HepG2 (cell line): ENCODE results near the gene WNT3. TPM values are rescaled to one million over a fixed set of nuclear protein-coding genes. Genes with fewer than 3 reads are reported as not detected.
A peak's percentile ranks its signal among the peaks of the same experiment; 100 is the strongest.

ENCODE experiments used
- ATAC-seq: fragments of 200-7000 bp; cut with Tn5 transposase; 3 replicates; pipeline ENCODE4 v1.9.1; 2020; ENCODE audit warnings: mild to moderate bottlenecking, moderate library complexity
- BruUV-seq: library from RNA; stranded (reverse); fragments of 400-500 nt; replicated peaks from 2 replicates; lab custom pipeline; 2021; lab: Mats Ljungman, UMichigan
- CTCF ChIA-PET: fragments of 300-600 bp; formaldehyde crosslinking; extraction: SDS; loops from one replicate; lab custom pipeline; 2021; ENCODE audit warnings: low total read pairs, inconsistent platforms, low intra/inter-chr PET ratio; lab: Yijun Ruan, JAX
- POLR2A ChIA-PET: fragments of 350-600 bp; sonication (Branson Sonifier 250); formaldehyde crosslinking; loops from one replicate; lab custom pipeline; 2020; ENCODE audit warnings: antibody characterized with exemption, inconsistent platforms; lab: Yijun Ruan, JAX
- DNase-seq: peaks from one replicate; pipeline ENCODE4 v3.0.0-alpha.2; 2015; ENCODE audit warnings: low spot score
- FAIRE-seq: peaks from 3 replicates; lab custom pipeline; 2011; peaks lifted over from hg19 to GRCh38; lab: Jason Lieb, UNC
- H2AFZ ChIP-seq: one replicate; pipeline ENCODE4 v1.6.1; 2011; ENCODE audit warnings: low read length, inconsistent platforms
- H3K27ac ChIP-seq: fragments of 300-600 bp; 3 replicates; pipeline ENCODE4 v1.8.0; 2011; ENCODE audit warnings: mixed run types, mild to moderate bottlenecking, mixed read lengths, low read length, inconsistent platforms; ENCODE audit not compliant: insufficient read depth; ENCODE audit errors: extremely low read length
- H3K27me3 ChIP-seq, 2 experiments: fragments of 200-600 bp in 1 of 2; 2 replicates in 1 of 2; 3 replicates in 1 of 2; pipeline versions ENCODE4 v1.6.0 to v1.8.0; 2011; ENCODE audit warnings: low read length in 2 of 2, mild to moderate bottlenecking in 2 of 2, moderate library complexity in 2 of 2, inconsistent platforms in 1 of 2; ENCODE audit not compliant: insufficient read depth in 2 of 2, control insufficient read depth in 1 of 2
- H3K36me3 ChIP-seq, 2 experiments: fragments of 200-600 bp in 1 of 2; replicated peaks in 1 of 2; 2 replicates in 1 of 2; 3 replicates in 1 of 2; pipeline versions ENCODE4 v1.5.1 to v1.8.0; 2011; ENCODE audit warnings: low read length in 2 of 2, inconsistent platforms in 1 of 2; ENCODE audit not compliant: insufficient read depth in 2 of 2, control insufficient read depth in 1 of 2
- H3K4me1 ChIP-seq: 2 replicates; pipeline ENCODE4 v1.5.1; 2012; ENCODE audit warnings: low read length, inconsistent platforms; ENCODE audit not compliant: insufficient read depth
- H3K4me2 ChIP-seq: 2 replicates; pipeline ENCODE4 v1.6.0; 2011; ENCODE audit warnings: low read depth, low read length, inconsistent platforms
- H3K4me3 ChIP-seq, 3 experiments: fragments of 200-600 bp in 1 of 3; sonication (generic), shearing (Covaris generic) in 1 of 3; replicated peaks in 1 of 3; 2 replicates each; pipeline ENCODE4 v1.5.1; 2011 to 2016; ENCODE audit warnings: low read length in 3 of 3, inconsistent platforms in 2 of 3, low read depth in 2 of 3, mild to moderate bottlenecking in 2 of 3, control low read depth in 1 of 3, mixed read lengths in 1 of 3; ENCODE audit not compliant: insufficient read depth in 1 of 3
- H3K79me2 ChIP-seq: one replicate; pipeline ENCODE4 v1.6.1; 2011; ENCODE audit warnings: low read length, inconsistent platforms; ENCODE audit not compliant: insufficient read depth
- H3K9ac ChIP-seq: 2 replicates; pipeline ENCODE4 v1.6.0; 2011; ENCODE audit warnings: mild to moderate bottlenecking, low read depth, low read length, inconsistent platforms; ENCODE audit not compliant: insufficient read depth
- H3K9me3 ChIP-seq: 2 replicates; pipeline ENCODE4 v1.5.1; 2012; ENCODE audit warnings: mild to moderate bottlenecking, low read length
- H4K20me1 ChIP-seq: 2 replicates; pipeline ENCODE4 v1.6.0; 2011; ENCODE audit warnings: inconsistent platforms, mild to moderate bottlenecking, low read length, moderate library complexity; ENCODE audit not compliant: insufficient read depth
- AGO1 ChIP-seq: fragments of 200-400 bp; formaldehyde crosslinking; IDR thresholded peaks from 2 replicates; pipeline ENCODE4 v1.6.1; 2017; ENCODE audit warnings: mild to moderate bottlenecking, low read depth, low read length, moderate library complexity; ENCODE audit not compliant: poor library complexity, severe bottlenecking
- ARID2 ChIP-seq: sonication (generic); formaldehyde crosslinking; IDR thresholded peaks from 2 replicates; pipeline ENCODE4 v1.8.1; 2022; ENCODE audit warnings: mild to moderate bottlenecking, missing genetic modification reagents, borderline replicate concordance
- ATF3 ChIP-seq: sonication (generic); formaldehyde crosslinking; IDR thresholded peaks from 2 replicates; pipeline ENCODE4 v1.4.0; 2020; ENCODE audit warnings: missing genetic modification reagents
- EP300 ChIP-seq, 3 experiments: sonication (generic) in 1 of 3; formaldehyde crosslinking in 1 of 3; IDR thresholded peaks; 2 replicates each; pipeline versions ENCODE4 v1.5.1 to v1.6.1; 2011 to 2020; ENCODE audit warnings: low read depth in 2 of 3, low read length in 2 of 3, borderline replicate concordance in 1 of 3, improper control_type of control experiment in 1 of 3, mild to moderate bottlenecking in 1 of 3, missing genetic modification reagents in 1 of 3, moderate library complexity in 1 of 3
- HNRNPLL ChIP-seq: fragments of 200-400 bp; formaldehyde crosslinking; IDR thresholded peaks from 2 replicates; pipeline ENCODE4 v1.6.1; 2017; ENCODE audit warnings: mild to moderate bottlenecking, low read depth, low read length; ENCODE audit not compliant: poor library complexity, severe bottlenecking
- KAT7 ChIP-seq: IDR thresholded peaks from 2 replicates; pipeline ENCODE4 v1.6.1; 2018; ENCODE audit warnings: borderline replicate concordance, missing compliant biosample characterization
- NR2F2 ChIP-seq: IDR thresholded peaks from 2 replicates; pipeline ENCODE4 v1.6.1; 2012; ENCODE audit warnings: low read depth, inconsistent platforms, borderline replicate concordance
- PCBP1 ChIP-seq: fragments of 200-400 bp; formaldehyde crosslinking; IDR thresholded peaks from 2 replicates; pipeline ENCODE4 v1.6.1; 2017; ENCODE audit warnings: mild to moderate bottlenecking, low read depth, low read length, borderline replicate concordance
- TBX3 ChIP-seq: fragments of 450-650 bp; IDR thresholded peaks from 2 replicates; pipeline ENCODE4 v1.6.1; 2017; ENCODE audit warnings: antibody characterized with exemption, mild to moderate bottlenecking, inconsistent platforms, borderline replicate concordance
- TFAP4 ChIP-seq: sonication (generic); IDR thresholded peaks from 2 replicates; pipeline ENCODE4 v1.6.1; 2016; ENCODE audit warnings: low read depth, borderline replicate concordance
- TFDP2 ChIP-seq: sonication (generic); formaldehyde crosslinking; IDR thresholded peaks from 2 replicates; pipeline ENCODE4 v1.4.0; 2020; ENCODE audit warnings: missing genetic modification reagents
- ZNF709 ChIP-seq: sonication (generic); formaldehyde crosslinking; IDR thresholded peaks from 2 replicates; pipeline ENCODE4 v1.5.0; 2020; ENCODE audit warnings: mild to moderate bottlenecking, missing genetic modification reagents
- ZNF724P ChIP-seq: sonication (generic); formaldehyde crosslinking; IDR thresholded peaks from 2 replicates; pipeline ENCODE4 v1.8.0; 2022; ENCODE audit warnings: missing genetic modification reagents, borderline replicate concordance
- WGBS: methylation state at CpG from one replicate; pipeline ENCODE4 v1.1.6; 2017; ENCODE audit warnings: low lambda C conversion rate; 5-methylcytosine and 5-hydroxymethylcytosine counted together
- in situ Hi-C: cut with HindIII; loops from 2 replicates; pipeline ENCODE4 v1.10.0; 2017; ENCODE audit warnings: low pct_unique_long_range_greater_than_20kb; ENCODE audit not compliant: extremely low pct_ligation_motif_present
- intact Hi-C: fragments of 100-400 bp; cut with micrococcal nuclease; formaldehyde crosslinking; loops from one replicate; pipeline ENCODE4 v1.10.0; 2022; ENCODE audit not compliant: unreplicated experiment
- polyA plus RNA-seq, 8 experiments: library from polyadenylated mRNA; depleted of rRNA in 3 of 8; stranded (reverse) in 7 of 8; unstranded in 1 of 8; fragments of >200 nt; fragmentation: Illumina TruSeq in 4 of 8; extraction: Trizol in 4 of 8; gene quantifications; 2 replicates each; pipeline versions ENCODE4 v1.2.1 to v1.2.3, GENCODE V29; 2011 to 2016; ENCODE audit warnings: low read depth in 4 of 8, missing spikeins in 1 of 8, mixed read lengths in 1 of 8; ENCODE audit not compliant: insufficient read depth in 1 of 8
- total RNA-seq, 5 experiments: library from RNA; depleted of rRNA; stranded (reverse); fragments of >200 nt; fragmentation: Illumina TruSeq; extraction: Trizol; gene quantifications; 2 replicates each; pipeline ENCODE4 v1.2.3, GENCODE V29; 2016; ENCODE audit warnings: low read depth in 1 of 5

Gene WNT3
- total and polyA plus RNA-seq, 2 of the 13 experiments (the other 11 are each of a cell fraction or from before 2014, with no cell fraction given): 8.5 to 10.3 TPM

- Histone ChIP-seq H3K36me3 (no peaks in the 10 kb centered on the region), H3K27ac (no peak overlapping the region), H3K4me1 (peaks cover 54% of the 10 kb centered on the region), H3K27me3 (0 out of 5 replicates have a peak, but pooled peaks cover 0 to 5% of the 10 kb centered on the region in 2 experiments), H3K9me3 (no peaks in the 10 kb centered on the region), H2AFZ (no peak overlapping the region), H4K20me1 (no peaks in the 10 kb centered on the region), H3K4me2 (peak overlapping the region; percentile 98), H3K4me3 (peak overlapping the region in 1 of 3 experiments; percentile 82; a peak in 1 of 6 replicates), H3K9ac (no peak overlapping the region), H3K79me2 (no peaks in the 10 kb centered on the region)
- DNase-seq (no peak), ATAC-seq (no peak), FAIRE-seq (no peak)
- WGBS: 67% methylated on average over 2 of the region's 6 CpGs
- POLR2A ChIA-PET: interaction anchor here (1.0 kb wide), 1 partner anchor 9 kb away, joined by 3 read pairs; no protein-coding TSS in a partner anchor
- BruUV-seq: no TSS peak
- TF ChIP-seq ZNF724P (CRISPR knock-in tag) (no peak), EP300 (IDR thresholded peaks at IDR 0.05; ENCODE audit: low read depth in 2 of 2, low read length in 2 of 2) (no peak), EP300 (CRISPR knock-in tag; IDR thresholded peaks at IDR 0.05; ENCODE audit: borderline replicate concordance) (no peak), PCBP1 (0 out of 2 replicates have a peak, but pooled peaks have one; percentile 48), HNRNPLL (no peak)
- CTCF ChIA-PET: no interaction called here
- intact Hi-C loops (no loop called here), in situ Hi-C loops (no loop called here)
These were observed 45.3 kb downstream of the WNT3 start for GRCh38 chr17:46773221-46773605.

- Histone ChIP-seq H3K36me3 (no peaks in the 10 kb centered on the region), H3K27me3 (0 out of 5 replicates have a peak, but pooled peaks cover 0 to 1% of the 10 kb centered on the region in 2 experiments), H4K20me1 (no peaks in the 10 kb centered on the region), H3K27ac (peak overlapping the region; percentile 71), H3K79me2 (no peaks in the 10 kb centered on the region), H3K9me3 (no peaks in the 10 kb centered on the region), H2AFZ (no peak overlapping the region), H3K4me1 (peaks cover 51% of the 10 kb centered on the region), H3K4me2 (peak overlapping the region; percentile 98), H3K4me3 (peak overlapping the region; percentile 67 to 82 (median 69)), H3K9ac (peak overlapping the region; percentile 76)
- no TSS peak for BruUV-seq
- intact Hi-C loops (no loop called here), in situ Hi-C loops (no loop called here)
- ChIA-PET CTCF (no interaction called here), POLR2A (interaction anchor here (1.0 kb wide), 1 partner anchor 9 kb away, joined by 3 read pairs; no protein-coding TSS in a partner anchor)
- WGBS: 3% methylated on average over 16 of the region's 16 CpGs
- DNase-seq (no peak), FAIRE-seq (peak; percentile 18), ATAC-seq (peak; percentile 31)
- TF ChIP-seq TBX3 (peak; percentile 57; the same call in 1 of the 2 replicates), ZNF709 (CRISPR knock-in tag) (0 out of 2 replicates have a peak, but pooled peaks have one; percentile 13), KAT7 (no peak), TFAP4 (peak; percentile 39; the same call in 1 of the 2 replicates), TFDP2 (CRISPR knock-in tag) (no peak), ATF3 (CRISPR knock-in tag) (no peak), ARID2 (CRISPR knock-in tag) (no peak), AGO1 (no peak), NR2F2 (no peak)
These were observed 45.8 kb downstream of the WNT3 start for GRCh38 chr17:46772475-46773220.
